T-helper 2 cell treated with Interferon-gamma antibody and Interleukin-4, amounts not matched to agents 100 ng/mL and 5 ng/mL, for 36 hours (primary cell): ENCODE data around the gene VWA2. TPM values are rescaled to one million over a fixed set of nuclear protein-coding genes. Genes with fewer than 3 reads are reported as not detected.
"Not testable (repeated sequence)": the region's sequence is repeated elsewhere in the genome, so short reads cannot be mapped to it uniquely, and the experiment has no call there.

Experiments used
- intact Hi-C: fragments of 100-400 bp; cut with micrococcal nuclease; formaldehyde crosslinking; loops from one replicate; pipeline ENCODE4 v1.15.1; 2023
- total RNA-seq: library from RNA; stranded (reverse); gene quantifications from 2 replicates; pipeline ENCODE4 v1.2.3, GENCODE V29; 2022

VWA2 gene
- total RNA-seq, 1 donor from 2014 or later, result not detected

DNA sequence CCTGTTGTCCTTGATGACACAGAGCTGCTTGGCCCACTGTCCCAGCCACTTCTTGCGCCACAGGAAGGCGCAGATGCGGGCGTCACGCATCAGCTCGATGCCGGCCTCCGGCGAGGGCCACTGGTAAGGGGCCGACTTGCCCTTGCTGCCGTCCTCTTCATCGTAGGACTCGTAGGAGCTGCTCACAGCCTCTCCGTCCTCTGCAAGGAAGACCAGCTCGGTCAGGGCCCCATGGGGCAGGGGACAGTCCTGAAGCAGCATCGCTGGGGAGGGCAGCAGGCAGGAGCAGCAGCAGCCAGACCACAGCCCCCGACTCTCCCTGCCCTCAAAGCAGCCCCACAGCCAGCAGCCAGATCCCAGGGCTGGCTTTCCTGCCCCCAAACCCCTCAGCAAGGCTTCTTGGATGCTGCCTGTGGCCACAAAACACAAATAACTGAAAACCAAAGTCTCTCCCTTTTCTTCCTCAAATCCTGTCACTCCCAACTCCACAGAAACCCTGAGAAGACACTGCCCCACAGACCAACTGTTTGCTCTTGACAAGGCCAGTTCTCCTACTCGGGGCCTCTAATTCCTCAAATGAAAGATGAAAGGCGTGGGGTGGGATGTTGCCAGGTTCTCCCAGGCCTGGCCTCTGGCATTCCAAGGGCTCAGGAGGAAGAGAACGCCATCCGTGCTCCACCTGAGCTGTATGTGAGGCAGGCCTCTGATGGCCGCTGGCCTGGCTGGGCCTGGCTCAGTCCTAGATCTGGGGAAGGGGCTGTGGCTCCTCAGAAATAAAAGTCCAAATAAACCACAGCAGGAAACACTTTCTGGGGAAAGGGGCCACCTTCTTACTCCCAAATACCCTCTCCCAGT is 76.7 kb downstream of the VWA2 start:
- intact Hi-C loops, result no loop called here

DNA sequence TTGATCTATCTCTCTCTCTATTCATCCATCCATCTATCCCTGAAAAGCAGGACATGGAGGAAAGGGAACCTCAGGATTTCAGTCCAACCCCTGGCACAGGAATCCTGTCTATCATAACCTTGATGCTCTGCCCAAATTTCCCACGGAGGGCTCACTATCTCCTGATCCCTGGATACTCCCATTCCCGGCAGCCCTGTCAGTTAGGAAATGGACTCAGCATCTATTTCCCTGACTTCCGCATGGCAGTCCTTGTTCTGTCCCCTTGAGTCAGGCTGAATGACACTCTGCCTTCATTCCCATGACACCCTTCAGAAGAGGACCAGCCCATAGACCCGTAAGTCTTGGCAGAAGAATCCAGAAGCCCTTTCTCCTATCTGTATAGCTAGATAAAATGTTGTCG is 77.7 kb downstream of the VWA2 start:
- intact Hi-C loops, result no loop called here

DNA sequence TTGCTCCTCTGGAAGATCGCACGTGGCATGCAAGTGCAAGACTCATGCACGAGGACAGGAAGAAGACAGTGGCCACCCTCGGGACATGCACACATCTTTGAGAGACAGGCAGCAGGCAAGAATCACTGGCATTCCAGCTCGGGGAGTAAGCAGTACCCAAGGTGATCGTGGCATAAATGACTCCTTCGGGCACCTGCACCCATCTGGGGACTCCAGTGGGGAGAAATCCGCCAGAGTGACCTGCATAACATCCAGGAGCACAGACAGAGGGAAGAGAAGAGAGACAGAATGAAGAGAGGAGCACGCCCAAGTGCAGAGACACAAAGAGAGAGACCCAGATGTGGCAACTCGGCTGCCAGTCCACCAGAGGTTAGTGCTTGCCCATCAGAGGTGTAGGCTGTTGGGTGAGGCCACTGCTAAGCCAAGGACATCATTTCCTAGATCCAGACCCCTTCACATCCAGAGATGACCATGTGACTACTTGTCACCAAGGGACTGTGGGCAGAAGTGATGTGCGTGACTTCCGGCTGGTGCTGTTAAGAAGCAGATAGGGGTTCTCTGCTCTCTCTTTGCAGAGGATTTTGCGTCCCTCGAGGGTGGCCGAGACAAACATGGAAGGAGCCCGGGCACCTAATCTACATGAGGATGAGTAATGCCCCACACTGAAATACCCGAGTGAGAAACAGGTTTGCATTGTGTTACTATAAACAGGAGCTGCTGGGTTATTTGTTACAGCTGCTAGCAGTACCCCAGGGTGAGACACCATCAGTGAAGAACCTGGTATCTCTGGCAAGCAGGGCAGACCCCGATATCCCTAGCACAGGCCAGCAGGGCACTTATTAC is 80.6 kb downstream of the VWA2 start:
- intact Hi-C loops, result no loop called here

DNA sequence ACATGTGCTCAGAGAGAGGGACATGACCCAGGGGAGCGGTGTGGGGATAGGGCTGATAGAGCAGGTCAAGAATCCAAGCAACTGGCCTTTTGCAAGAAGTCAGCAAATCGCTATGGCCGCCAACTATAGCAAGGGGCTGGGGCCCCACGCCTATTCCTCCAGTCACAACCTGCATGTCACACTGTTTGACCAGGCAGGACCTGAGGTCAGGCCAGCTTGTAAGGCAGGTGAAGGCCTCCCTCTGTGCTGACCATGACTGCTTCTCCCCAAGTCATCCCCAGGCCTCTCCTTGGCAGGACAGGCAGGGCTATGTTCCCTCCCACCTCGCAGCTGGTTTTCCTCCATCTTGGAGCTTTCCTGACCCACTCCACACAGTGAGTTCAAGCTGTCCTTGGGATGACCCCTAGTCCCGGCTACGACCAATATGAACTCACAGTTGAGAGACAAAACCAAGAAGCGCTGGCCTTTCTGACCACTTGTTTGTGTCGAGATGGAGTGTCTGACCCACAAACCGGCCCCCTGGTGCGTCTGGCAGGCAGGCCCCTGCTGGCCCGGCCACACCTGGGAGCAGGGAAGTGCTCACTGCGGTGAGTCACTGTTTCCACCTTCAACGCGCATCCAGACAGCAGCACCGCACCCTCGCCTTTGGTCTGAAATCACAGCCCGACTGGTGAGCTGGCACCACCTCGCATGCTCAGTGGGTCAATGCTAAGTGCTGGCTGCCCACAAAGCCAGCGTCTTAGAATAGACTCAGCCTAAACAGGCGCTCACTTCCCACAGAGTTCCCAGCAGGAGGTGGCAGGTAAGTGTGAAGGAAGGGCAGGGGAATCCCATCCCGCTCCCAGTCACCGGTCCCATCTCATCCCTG is 81.4 kb downstream of the VWA2 start:
- intact Hi-C loops, result no loop called here

DNA sequence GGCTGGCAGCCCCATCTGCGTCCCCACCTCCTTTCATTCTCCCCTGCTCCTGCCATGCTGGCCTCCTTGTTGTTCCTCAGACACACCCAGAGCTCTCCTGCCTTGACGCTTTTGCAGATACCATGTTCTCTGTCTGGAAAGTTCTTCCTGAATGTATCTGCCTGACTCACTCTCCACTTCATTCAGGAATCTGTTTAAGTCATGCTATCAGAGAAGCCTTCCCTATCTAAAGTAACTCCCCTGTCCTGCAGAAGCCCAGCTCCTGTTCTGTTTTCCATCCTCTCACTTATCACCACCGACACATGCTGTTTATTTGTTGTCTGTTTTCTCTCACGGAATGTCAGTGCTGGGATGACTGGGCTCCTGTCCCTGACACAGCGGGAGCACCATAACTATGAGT is 83.3 kb downstream of the VWA2 start:
- intact Hi-C loops, result no loop called here

DNA sequence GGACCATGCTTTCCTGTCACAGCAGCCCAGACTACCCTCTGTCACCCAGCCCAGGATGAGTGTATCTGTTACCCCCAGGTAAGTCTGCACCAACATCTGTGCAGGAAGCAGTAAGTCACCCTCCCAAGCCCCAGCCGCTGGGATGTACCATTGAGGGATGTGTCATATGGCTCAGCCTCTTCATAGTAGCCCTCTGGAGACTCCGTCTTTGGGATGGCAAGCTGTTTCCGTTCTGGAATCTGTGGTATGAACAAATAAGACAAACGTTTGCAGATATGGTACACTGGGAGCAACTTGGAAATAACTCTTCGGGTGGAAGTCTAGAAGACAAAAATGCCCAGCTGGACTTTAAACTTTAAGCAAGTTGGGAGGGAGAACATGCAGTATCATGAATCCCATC is 84.0 kb downstream of the VWA2 start:
- intact Hi-C loops, result no loop called here

DNA sequence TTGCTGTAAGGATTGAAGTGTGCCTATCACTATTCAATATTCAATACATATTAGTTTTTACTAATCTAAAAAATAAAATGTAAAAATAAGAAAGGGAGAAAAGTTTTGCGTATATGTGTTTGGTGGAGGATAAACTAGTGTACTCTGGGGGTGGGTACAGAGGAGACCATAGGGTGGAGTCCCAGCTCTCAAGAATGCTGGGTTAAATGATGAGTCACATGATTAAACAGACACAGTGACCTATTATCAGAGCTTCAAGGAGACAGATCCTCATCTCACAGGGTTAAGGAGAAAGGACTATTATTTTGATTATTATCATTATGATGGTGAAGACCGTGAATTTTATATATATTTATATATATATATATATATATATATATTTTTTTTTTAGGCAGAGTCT is 87.7 kb downstream of the VWA2 start:
- intact Hi-C loops, result no loop called here

DNA sequence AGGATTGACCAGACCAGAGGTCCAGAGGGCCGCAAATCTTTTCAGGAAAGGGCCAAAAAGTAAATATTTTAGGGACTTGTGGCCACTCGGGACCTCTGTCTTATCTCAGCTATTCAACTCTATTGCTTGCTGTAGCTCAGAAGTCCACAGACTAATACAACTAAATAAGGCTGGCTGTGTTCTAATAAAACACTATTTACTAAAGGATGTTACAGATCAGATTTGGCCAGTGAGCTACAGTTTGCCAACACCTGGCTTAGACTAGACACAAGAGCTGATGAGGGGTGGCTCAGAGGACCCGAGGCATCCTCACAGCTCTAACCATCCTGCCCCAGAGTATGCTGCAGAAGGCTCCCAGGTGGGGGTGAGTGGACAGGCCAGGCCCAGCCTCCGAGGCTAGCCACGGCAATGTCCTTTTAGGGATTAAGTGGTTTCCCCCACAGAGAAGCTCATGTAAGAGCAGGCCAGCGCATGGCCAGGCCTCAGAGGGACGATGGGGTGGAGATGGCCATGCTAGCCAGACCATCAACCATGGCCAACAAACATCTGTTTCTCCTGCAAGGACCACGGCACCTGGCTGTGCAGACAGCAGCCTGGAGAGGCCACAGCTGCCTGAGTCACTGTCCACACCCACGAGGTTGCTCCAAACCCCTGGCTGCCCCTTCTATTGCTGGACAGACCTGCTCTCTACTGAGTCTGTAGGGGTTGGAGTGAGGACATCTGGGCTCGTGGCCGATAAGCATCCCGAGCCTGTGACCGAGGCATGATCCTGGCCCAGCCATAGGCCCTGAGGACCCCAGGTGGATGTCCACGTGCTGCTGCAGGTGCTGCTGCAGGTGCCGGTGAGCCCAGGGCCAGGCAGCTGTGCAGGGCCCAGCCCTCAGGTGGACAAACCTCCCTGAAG is 88.7 kb downstream of the VWA2 start:
- intact Hi-C loops, result no loop called here

DNA sequence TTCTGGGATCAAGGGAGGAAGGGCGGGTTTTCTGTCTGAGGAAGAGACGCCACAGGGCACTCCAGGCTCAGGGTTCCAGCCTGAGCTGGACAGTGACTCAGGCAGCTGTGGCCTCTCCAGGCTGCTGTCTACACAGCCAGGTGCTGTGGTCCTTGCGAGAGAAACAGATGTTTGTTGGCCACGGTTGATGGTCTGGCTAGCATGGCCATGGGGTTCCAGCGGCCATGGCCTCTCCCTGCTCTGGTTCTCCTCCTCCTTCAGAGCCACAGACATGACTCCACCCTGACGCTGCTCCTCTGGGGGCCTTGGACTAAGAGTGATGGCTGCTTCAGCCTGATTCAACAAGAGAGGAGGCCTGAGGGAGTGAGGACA is 89.4 kb downstream of the VWA2 start:
- intact Hi-C loops, result no loop called here

DNA sequence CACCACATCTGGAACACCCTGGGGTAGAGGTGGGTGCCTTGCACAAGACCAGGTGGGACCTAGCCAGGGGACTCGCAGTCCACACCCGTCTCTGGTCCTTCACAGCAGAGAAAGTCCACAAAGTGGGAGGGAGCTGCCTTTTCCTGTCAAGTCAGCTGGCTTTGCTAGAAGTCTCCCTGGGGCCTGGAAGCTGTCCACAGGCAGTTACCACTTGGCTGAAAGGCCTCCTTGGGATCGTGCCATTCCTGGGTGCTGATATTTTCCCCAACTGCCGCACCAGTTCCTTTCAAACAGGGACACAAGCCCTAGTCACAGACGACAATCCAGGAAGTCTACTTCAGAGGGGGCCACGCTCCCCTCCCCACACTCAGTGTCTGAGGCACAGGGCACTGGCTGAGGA is 89.8 kb downstream of the VWA2 start:
- intact Hi-C loops, result no loop called here

DNA sequence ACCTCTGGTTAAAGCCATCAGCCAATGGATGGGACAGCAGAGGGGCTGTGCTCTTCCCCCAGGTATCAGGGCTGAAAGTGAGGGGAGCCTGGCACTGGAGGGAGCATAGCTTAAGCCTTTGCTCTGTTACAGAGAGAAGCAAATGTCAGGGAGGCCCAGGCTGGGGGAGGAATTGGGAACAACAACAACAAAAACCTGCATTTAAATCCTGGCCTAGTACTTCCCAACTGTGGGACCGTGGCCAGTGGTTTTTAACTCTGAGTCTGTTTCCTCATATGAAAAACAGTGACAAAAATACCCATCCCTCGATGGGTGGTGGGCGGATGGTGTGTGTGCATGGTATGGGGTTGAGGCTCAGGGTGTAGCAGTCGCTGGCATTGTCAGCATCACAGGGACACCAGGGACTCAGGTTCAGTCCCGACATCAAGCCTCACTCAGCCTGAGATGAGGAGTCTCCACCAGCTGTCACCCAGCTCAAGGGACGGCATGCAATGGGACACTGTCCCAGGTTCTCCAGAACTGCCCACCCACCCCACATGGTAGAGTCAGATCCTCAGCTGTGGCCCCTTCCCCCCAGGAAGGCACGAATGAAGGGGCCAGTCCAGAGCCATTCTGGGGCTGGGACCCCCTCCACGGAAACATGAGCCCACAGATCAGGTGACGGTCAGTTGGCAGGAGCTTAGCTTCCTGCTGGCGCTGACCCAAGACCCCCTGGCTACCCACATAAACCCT is 90.7 kb downstream of the VWA2 start:
- intact Hi-C loops, result no loop called here

DNA sequence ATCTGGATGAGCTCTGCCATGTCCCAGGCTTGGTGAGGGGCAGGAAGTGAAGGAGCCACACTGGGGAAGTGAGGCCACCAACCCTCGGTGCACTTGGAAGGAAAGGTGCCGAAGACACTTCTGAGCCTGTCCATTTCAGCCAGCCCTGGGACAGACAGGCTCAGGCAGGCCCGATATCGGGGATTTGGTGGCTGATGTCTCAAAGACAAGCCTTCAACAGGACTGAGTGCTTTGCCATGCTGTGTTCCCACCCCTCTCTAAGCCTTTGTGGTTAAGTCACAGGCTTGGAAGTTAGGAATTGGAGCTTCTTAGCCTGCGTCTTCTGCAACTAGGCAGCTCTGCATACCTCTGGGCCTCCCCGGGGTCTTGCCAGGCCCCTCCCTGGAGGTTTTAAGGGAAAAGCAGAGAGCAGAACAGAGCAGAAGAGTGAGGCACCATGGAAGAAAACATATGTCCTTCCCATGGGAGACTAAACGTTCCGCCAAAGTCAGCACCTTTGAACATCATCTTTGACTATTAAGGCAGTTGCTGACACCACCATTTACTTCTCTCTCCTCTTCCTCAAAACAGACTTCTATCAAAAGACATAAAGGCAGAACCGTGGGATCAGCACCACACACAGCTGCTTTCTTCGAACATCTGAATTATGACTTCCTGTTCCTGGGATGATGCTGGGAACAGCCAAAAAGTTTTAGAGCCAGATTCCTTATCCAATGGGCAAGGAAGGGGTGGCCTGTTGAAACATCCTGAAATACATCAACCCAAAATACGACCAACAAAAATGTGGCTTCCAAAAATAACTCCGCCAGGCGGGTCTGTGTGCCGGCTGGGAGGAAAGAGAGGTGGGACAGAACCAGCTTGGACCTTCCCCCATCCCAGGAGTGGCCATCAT is 93.5 kb downstream of the VWA2 start:
- intact Hi-C loops, result no loop called here

DNA sequence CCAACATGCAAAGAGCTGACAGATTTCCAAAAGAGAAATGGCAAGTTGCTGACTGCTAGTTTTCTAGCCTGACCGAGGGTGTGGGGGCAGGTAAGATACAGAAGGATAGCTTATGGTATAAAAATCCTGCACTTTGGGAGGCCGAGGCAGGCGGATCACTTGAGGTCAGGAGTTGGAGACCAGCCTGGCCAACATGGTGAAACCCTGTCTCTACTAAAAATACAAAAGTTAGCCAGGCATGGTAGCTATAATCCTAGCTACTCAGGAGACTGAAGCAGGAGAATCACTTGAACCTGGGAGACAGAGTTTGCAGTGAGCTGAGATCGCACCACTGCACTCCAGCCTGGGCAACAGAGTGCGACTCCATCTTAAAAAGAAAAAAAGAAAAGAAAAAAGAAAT is 94.4 kb downstream of the VWA2 start:
- intact Hi-C loops, result not testable (repeated sequence)

DNA sequence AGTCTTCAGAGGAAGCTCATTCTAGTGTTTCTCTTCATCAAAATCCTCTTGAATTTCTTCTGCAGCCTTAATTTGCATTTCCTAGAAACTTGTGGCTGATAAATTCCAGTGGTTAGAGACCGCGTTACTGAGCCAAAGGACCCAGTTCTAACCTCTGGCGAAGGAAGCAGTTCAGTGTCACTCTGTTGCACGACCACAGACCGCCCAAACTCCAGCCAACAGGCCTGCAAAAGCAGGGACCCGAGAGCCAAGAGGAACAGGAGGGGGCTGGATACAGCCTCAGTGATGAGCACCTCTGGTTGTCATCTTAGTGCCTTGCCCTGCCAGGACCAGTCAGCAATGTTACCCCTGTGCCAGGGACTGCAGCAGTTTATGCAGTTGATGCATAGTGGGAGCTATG is 95.2 kb downstream of the VWA2 start:
- intact Hi-C loops, result no loop called here

DNA sequence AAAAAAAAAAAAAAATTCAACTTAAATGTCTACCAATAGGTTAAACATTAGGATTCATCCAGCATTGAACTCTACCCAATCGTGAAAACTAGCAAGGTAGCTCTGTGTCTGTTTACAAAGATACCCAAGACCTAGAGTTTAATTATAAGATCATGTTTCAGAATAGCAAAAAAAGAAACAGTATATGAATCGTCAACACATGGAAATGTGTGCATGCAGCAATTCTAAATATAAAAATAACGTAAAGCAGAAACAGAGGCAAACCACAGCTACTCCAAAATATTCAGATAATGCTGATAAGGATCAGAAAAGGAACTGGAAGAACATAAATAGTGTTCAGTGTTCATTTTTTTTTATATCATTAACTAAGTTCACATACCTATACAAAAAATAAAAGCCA is 96.6 kb downstream of the VWA2 start:
- intact Hi-C loops, result no loop called here

DNA sequence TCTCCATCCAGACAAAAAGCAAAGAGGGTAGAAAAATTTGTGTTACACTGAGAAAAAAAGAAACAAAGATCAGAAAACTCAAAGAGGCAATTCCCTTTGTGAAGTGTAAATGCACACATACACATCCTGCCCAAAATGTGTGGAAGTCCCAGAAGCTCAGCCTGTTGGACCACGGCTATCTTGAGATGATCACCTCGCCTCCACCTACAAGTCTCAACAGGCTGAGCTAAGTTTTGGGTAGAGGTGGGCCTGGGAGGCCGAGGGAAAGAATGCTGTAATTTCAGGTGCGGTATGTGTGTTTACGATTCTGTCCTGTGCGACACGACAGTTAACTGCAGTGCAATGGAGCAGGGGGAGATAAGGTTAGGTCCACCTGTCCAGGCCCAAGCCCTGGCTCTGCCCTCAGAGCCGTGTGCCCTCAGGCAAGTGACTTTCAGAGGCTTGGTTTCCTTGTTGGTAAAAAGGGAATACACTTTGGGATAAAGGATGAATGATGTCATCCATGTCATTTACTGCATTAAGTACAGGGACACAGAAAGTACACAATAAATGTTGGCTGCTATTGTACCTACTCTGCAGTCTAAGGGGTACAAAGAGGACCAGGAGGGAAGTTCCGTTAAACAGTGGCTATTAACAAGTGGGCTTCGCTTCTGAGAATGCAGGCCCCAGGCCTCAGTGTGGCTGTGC is 97.9 kb downstream of the VWA2 start:
- intact Hi-C loops, result no loop called here

DNA sequence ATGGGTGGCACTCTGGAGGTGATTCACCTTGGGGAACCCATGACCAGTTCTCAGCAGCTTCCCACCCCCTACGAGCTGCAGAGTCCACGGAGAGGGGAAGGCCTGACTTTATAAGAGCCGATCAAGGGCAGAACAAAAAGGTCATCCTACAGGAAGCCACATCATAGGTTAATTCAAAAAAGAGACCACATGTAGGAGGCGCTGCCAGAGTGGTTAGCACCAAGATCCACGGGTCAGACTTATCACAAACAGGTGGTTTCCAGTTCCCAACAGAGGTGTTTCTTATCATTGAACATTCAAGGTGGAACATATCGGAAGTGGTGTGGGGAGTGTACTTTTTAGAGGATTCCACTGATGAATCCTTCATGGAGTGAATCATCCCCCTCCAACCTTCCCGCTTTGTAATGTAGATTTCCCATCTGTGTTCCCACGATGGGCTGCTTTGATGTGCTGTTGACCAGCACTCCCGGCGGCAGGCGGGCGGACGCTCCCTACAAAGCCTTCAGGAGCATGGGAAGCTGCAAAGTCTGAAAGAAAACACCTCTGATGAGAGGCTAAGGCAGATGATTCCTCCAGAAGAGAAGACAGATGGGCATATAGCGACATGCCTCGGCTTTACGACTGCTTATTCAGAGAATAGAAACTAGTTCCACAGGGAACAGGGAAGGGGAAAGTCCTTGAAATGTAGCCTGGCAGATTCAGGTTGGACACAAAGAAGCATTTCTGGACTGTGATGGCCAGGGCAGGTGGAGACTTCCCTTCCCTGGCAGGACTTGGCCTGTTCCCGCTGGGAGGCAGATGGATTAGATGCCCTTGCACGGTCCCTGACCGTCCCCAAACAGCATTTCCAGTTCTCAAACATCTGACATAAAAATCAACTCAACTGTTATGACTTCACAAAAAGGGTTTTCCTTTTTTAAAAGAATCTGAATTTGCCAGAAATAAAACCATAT is 98.7 kb downstream of the VWA2 start:
- intact Hi-C loops, result no loop called here
